Upper lobe of left lung (tissue), 4 donors: Measurements from ENCODE around the gene CHL1.

Experiments
- CTCF ChIP-seq, 6 experiments: fragments of 450-650 bp in 4 of 6; fragments of 200-600 bp in 2 of 6; sonication (generic) in 2 of 6; IDR thresholded peaks; one replicate each; pipeline ENCODE4 v1.5.1; 2016 to 2019; ENCODE audit warnings: antibody characterized with exemption in 6 of 6
- POLR2A ChIP-seq, 4 donors: fragments of 450-650 bp; IDR thresholded peaks; one replicate each; pipeline ENCODE4 v1.5.1; 2016 to 2017; ENCODE audit warnings: antibody characterized with exemption in 4 of 4, mild to moderate bottlenecking in 2 of 4

- TF ChIP-seq CTCF (IDR thresholded peaks at IDR 0.05) (no peak), POLR2A (IDR thresholded peaks at IDR 0.05) (no peak)
Observed at GRCh38 chr3:420584-420983, 224.0 kb downstream of the CHL1 start.
